Measurements from ENCODE around the gene JAK3.
"Not testable (repeated sequence)": the region's sequence is repeated elsewhere in the genome, so short reads cannot be mapped to it uniquely, and the experiment has no call there.

JAK3 gene

GRCh38 chr19:17802137-17802858 lies 45.5 kb downstream of the JAK3 start:
- DNase-seq: no peak

GRCh38 chr19:17798599-17798998 lies 49.2 kb downstream of the JAK3 start:
- not testable (repeated sequence) for DNase-seq

GRCh38 chr19:17797424-17798201 lies 50.2 kb downstream of the JAK3 start:
- DNase-seq: no peak

GRCh38 chr19:17796838-17797423 lies 50.9 kb downstream of the JAK3 start:
- no peak for DNase-seq

- no peak for DNase-seq
Observed at GRCh38 chr19:17796013-17796837, 51.6 kb downstream of the JAK3 start.

- no peak for DNase-seq
Observed at GRCh38 chr19:17795495-17795856, 52.3 kb downstream of the JAK3 start.

GRCh38 chr19:17794731-17795494 lies 52.9 kb downstream of the JAK3 start, which contains the start of gene B3GNT3:
TSS of gene B3GNT3 (plus strand) at chr19:17795138. CDS start at chr19:17807808, 12,670 bp downstream.
- DNase-seq: no peak

GRCh38 chr19:17794412-17794730 lies 53.4 kb downstream of the JAK3 start:
- DNase-seq: no peak

- no peak for DNase-seq
Observed at GRCh38 chr19:17790059-17790780, 57.6 kb downstream of the JAK3 start.

- DNase-seq: no peak
Observed at GRCh38 chr19:17788632-17789031, 59.1 kb downstream of the JAK3 start.

GRCh38 chr19:17787274-17787913 lies 60.4 kb downstream of the JAK3 start:
- DNase-seq: no peak

- peak; percentile 45 for DNase-seq
Observed at GRCh38 chr19:17784201-17785008, 63.4 kb downstream of the JAK3 start.

GRCh38 chr19:17783721-17784120 lies 64.1 kb downstream of the JAK3 start:
- not testable (repeated sequence) for DNase-seq

GRCh38 chr19:17780781-17781180 lies 67.0 kb downstream of the JAK3 start:
- DNase-seq: no peak

- DNase-seq: no peak
Observed at GRCh38 chr19:17778968-17779929, 68.5 kb downstream of the JAK3 start.

GRCh38 chr19:17778251-17778967 lies 69.4 kb downstream of the JAK3 start:
- DNase-seq: no peak

- DNase-seq: not testable (repeated sequence)
Observed at GRCh38 chr19:17777840-17778239, 69.9 kb downstream of the JAK3 start.

Data from KG1 (cell line).